Stimulated activated naive CD4-positive, alpha-beta T cell treated with Interleukin-2 at 50 U/mL for 16 hours (primary cell): Measurements from ENCODE around the gene MTOR.

Experiments used
- DNase-seq: peaks from one replicate; lab custom pipeline; 2025; lab: John Stamatoyannopoulos, UW

Gene MTOR

DNA sequence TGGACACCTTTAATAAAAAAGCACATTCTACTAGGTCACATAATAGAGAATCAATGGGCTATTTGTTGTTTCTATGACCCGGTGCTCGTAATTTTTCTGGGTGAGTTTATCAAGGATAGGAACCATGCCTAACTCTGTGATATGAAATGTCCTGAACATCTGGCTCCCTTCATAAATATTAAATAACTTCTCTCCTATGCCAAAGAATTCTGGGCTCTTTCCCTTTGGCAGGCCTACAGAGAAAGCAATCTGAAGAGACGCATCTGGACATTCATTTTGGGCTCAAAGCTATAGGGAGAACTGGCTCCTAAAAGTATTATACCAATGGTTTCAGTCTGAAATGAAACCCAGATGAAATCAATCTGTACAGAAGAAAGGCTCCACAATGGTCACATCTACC, 112.0 kb downstream of the MTOR start:
- DNase-seq, result no peak

- no peak for DNase-seq
These were observed 115.1 kb downstream of the MTOR start for GRCh38 chr1:11147197-11147770.

DNA sequence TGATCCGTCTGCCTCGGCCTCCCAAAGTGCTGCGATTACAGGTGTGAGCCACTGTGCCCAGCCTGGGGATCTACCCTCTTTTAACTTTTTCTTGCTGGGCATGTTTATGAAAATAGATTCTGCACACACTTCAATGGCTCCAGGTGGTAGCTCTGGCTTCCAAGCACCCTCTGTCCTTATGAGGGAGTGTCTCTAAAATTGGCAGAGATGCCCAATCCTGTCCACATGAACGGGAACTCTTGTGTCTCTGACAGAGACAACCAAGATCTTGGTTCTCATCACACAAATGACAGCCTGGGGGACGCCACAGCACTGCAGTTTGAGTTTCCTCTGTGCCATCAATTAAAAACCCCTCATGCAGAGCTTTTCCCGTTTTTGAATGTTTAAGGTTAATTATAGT, 116.6 kb downstream of the MTOR start:
- DNase-seq, result no peak

- DNase-seq, result no peak
These were observed 117.6 kb downstream of the MTOR start for GRCh38 chr1:11144570-11145256.

GRCh38 chr1:11143907-11144306, 118.4 kb downstream of the MTOR start:
- no peak for DNase-seq

GRCh38 chr1:11143401-11143800, 119.0 kb downstream of the MTOR start:
- DNase-seq, result no peak

DNA sequence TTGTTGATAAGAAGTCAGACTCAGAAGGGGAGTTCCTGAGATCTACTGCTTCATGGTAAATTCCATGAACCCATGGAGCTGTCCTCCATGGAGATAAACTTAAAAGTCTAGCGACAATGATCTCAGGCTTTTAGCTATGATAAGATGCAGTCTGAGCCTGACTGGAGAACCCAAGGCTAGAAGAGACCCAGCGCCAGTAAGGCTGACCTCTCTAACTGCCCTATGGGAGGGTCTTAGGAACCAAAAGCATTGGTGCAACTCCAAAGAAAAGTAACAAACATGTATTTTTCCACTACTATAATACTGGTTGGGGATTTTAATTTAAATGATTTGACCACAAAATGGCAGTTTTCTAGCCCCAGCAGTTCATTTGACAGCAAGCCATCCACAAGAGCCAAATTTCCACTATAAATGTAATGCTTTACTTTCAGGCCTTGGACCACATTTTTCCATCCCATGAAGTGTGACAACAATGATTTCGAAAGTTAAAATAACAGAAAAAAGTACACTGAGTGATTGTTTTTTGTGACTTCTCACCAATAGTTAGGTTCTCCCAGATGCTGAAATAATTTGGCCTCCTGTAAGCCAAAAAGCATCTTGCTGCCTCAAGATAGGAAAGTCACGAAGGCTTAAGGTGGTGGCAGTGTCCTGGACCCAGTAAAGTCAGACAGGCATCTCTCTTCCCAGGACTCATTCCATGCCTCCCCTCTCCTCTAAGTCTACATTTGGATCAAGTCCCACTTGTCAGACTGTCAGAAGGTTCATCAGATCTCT, 119.5 kb downstream of the MTOR start:
- no peak for DNase-seq

GRCh38 chr1:11138952-11139351, 123.4 kb downstream of the MTOR start:
- no peak for DNase-seq

DNA sequence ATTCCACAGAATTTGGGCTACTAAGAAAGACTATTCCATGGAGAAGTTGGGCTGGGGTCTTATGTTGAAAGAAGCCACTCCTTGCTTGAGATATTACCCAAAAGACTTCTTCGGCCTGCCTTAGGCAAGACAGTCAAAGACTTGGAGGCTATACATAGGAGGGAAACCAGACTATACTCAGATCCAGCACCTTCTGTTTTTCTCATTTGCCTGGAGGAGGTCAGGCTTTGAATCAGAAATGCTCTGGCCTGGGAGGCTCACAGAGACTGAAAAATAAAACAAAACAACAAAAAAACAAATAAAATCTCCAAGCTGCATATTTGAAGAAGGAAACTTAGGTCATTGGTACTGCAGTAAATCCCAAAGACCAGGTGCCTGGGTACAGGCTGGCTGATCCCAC, 124.3 kb downstream of the MTOR start:
- no peak for DNase-seq

- no peak for DNase-seq
These were observed 127.5 kb downstream of the MTOR start for GRCh38 chr1:11134898-11135266.

DNA sequence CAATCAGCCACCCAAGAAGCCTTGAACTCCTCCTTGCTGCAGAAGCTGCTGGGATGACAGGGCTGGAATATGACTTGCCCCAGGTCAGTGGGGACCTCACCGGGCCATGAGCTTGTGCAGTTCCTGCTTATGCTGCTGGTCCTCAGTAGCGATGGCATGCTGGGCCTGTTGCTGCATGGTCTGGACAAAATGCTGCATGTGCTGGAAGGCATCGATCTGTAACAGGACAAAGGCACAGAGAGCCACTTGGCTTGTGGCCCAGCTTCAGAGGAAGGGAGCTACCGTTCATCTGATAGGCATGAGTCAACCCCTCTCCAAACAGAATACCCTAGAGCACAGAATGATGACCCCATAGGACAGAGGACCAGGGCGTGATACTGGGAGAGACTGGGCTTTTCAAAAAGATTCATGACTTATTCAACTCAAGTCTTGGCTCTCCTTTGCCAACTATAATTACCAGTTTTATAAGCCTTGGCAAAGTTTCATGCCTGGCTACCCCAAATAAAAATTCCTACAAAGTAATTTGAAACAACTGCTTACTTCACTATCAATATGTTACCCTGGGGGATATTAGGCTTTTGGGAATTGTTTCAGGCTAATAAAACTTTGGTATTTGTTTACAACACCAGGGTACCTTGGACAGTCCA, 128.0 kb downstream of the MTOR start:
- no peak for DNase-seq

GRCh38 chr1:11132563-11133293, 129.6 kb downstream of the MTOR start:
- no peak for DNase-seq

GRCh38 chr1:11131816-11132215, 130.5 kb downstream of the MTOR start:
- no peak for DNase-seq

GRCh38 chr1:11130406-11130805, 131.9 kb downstream of the MTOR start:
- DNase-seq, result no peak

- no peak for DNase-seq
These were observed 132.5 kb downstream of the MTOR start for GRCh38 chr1:11129649-11130390.

DNA sequence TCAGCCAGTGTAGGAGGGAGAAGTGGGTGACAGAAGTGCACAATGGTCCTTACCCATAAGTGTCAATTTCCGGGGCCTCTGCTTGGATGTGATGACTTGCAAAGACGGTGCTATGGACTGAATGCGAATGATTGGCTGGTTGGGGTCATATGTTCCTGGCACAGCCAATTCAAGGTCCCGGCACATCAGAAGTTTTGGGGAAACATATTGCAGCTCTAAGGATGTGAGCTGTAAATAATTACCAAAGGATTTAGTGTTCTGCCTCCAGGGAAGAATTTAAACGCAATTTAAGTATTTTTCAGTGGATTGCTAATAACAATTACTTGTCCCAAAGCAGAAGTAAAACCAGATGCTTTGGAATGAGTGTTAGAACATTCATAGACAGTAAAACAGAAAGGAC, 135.8 kb downstream of the MTOR start:
- no peak for DNase-seq

DNA sequence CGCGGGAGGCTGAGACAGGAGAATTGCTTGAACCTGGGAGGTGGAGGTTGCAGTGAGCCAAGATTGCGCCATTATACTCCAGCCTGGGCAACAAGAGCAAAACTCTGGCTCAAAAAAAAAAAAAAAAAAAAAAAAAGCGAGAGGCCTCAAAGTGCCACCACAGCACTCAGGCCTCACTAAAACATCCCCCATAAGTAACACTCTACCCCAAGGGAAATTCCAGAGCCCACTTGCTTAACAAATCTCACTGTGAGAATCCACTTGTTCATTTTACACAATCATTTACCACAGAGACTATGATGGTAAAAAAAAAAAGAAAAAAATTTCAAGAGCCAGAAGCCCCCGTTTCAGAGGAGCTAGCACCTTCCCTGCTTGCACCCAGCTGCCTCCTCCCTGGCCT, 136.4 kb downstream of the MTOR start:
- no peak for DNase-seq

GRCh38 chr1:11124965-11125364, 137.4 kb downstream of the MTOR start:
- no peak for DNase-seq

DNA sequence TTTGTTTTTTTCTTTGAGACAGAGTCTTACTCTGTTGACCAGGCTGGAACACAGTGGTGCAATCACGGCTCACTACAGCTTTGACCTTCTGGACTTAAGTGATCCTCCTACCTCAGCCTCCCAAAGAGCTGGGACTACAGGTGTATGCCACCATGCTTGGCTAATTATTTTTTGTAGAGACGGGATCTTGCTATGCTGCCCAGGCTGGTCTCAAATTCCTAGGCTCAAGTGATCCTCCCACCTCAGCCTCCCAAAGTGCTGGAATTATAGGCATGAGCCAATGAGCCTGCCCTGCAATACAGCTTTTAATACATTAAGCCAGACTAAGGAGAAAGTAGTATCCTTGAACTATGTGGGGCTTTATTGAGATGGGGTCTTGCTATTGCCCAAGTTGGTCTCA, 146.0 kb downstream of the MTOR start:
- DNase-seq, result no peak

GRCh38 chr1:11114966-11115365, 147.4 kb downstream of the MTOR start:
- DNase-seq, result no peak

DNA sequence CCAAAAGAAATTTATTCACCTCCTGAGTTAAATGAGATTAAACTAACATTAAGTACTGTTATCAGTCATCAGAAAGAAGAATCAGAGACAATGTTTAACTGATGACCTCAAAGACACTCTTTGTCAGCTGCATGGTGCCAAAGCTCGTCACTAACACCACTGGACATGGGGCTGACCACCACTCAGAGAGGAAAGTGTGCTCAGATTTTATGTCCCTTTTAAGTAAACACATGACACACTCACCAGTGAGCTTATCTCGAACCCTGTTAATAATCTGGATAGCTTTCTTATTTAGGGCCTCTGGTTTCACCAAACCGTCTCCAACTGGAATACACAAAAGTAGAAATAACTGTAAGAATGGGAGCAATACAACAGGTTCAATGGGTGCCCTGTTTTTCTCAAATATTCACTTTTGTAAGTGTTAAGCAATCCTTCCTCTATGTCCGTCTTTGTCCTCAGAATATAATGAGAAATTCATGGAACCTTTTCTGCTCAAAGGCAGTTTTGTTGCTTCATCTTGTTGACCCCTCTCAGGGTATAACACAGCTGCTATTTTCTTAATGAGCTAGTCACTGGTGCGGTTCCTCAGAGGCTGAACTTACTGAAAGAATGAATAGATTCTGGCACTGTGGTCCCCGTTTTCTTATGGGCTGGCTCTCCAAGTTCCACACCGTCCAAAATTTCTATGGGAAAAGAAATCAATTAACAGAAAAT, 153.1 kb downstream of the MTOR start:
- DNase-seq, result no peak
